GM12878 (cell line): ENCODE measurements around the gene DNAJC4. TPM values are rescaled to one million over a fixed set of nuclear protein-coding genes. Genes with fewer than 3 reads are reported as not detected.
A peak's percentile ranks its signal among the peaks of the same experiment; 100 is the strongest.

Source experiments
- ATAC-seq: fragments of 200-7000 bp; cut with Tn5 transposase; 3 replicates; pipeline ENCODE4 v1.9.1; 2020; ENCODE audit warnings: mild to moderate bottlenecking, moderate library complexity
- BruUV-seq: library from RNA; stranded (reverse); fragments of 400-500 nt; replicated peaks from 2 replicates; lab custom pipeline; 2021; lab: Mats Ljungman, UMichigan
- CTCF ChIA-PET: fragments of 300-600 bp; sonication (Branson Sonifier 250); formaldehyde crosslinking; extraction: SDS; loops from one replicate; lab custom pipeline; 2021; ENCODE audit warnings: inconsistent platforms; lab: Yijun Ruan, JAX
- POLR2A ChIA-PET: fragments of 350-600 bp; formaldehyde crosslinking; extraction: SDS; loops from one replicate; lab custom pipeline; 2021; ENCODE audit warnings: inconsistent platforms; lab: Charles Lee
- RAD21 ChIA-PET: fragments of 300-600 bp; sonication (Branson Sonifier 250); formaldehyde crosslinking; loops from one replicate; lab custom pipeline; 2023; ENCODE audit warnings: antibody characterized with exemption; ENCODE audit not compliant: unreplicated experiment; lab: Charles Lee
- SMC1A ChIA-PET: fragments of 300-600 bp; sonication (Branson Sonifier 250); formaldehyde crosslinking; loops from one replicate; lab custom pipeline; 2023; ENCODE audit not compliant: unreplicated experiment, uncharacterized antibody; lab: Charles Lee
- DNase-seq: peaks from one replicate; pipeline ENCODE4 v3.0.0-alpha.2; 2011; ENCODE audit warnings: low read depth, low spot score
- FAIRE-seq: peaks from 3 replicates; lab custom pipeline; 2011; peaks lifted over from hg19 to GRCh38; lab: Jason Lieb, UNC
- H2AFZ ChIP-seq: 2 replicates; pipeline ENCODE4 v1.6.0; 2011; ENCODE audit warnings: low read depth, low read length, control low read depth; ENCODE audit not compliant: control insufficient read depth
- H3K27ac ChIP-seq: 2 replicates; pipeline ENCODE4 v1.5.1; 2011; ENCODE audit warnings: control low read depth; ENCODE audit not compliant: control insufficient read depth, insufficient read depth
- H3K27me3 ChIP-seq, 2 experiments: replicated peaks in 1 of 2; 2 replicates each; pipeline versions ENCODE4 v1.6.0 to v1.6.1; 2011; ENCODE audit warnings: low read length in 1 of 2; ENCODE audit not compliant: control insufficient read depth in 2 of 2, insufficient read depth in 2 of 2
- H3K36me3 ChIP-seq, 2 experiments: 2 replicates each; pipeline ENCODE4 v1.5.1; 2011; ENCODE audit warnings: low read length in 1 of 2; ENCODE audit not compliant: control insufficient read depth in 2 of 2, insufficient read depth in 2 of 2
- H3K4me1 ChIP-seq: 2 replicates; pipeline ENCODE4 v1.6.1; 2011; ENCODE audit warnings: mild to moderate bottlenecking, low read length, moderate library complexity, mixed read lengths; ENCODE audit not compliant: control insufficient read depth, insufficient read depth
- H3K4me2 ChIP-seq: 2 replicates; pipeline ENCODE4 v1.6.0; 2011; ENCODE audit warnings: control low read depth; ENCODE audit not compliant: control insufficient read depth, insufficient read depth
- H3K4me3 ChIP-seq: fragments of 200-600 bp; sonication (generic); 2 replicates; pipeline ENCODE4 v1.5.1; 2016
- H3K79me2 ChIP-seq: 2 replicates; pipeline ENCODE4 v1.6.0; 2011; ENCODE audit warnings: low read length; ENCODE audit not compliant: control insufficient read depth, insufficient read depth
- H3K9ac ChIP-seq: 2 replicates; pipeline ENCODE4 v1.8.0; 2011; ENCODE audit warnings: low read length, control low read depth, mixed read lengths; ENCODE audit not compliant: control insufficient read depth, insufficient read depth
- H3K9me3 ChIP-seq: replicated peaks from 3 replicates; pipeline ENCODE4 v1.5.1; 2011; ENCODE audit warnings: mild to moderate bottlenecking, low read length; ENCODE audit not compliant: control insufficient read depth, insufficient read depth
- H4K20me1 ChIP-seq: 2 replicates; pipeline ENCODE4 v1.6.0; 2011; ENCODE audit not compliant: control insufficient read depth, insufficient read depth
- BRCA1 ChIP-seq: IDR thresholded peaks from 2 replicates; pipeline ENCODE4 v1.6.1; 2011; ENCODE audit warnings: low read depth, low read length, improper control_type of control experiment
- DPF2 ChIP-seq: fragments of 450-650 bp; IDR thresholded peaks from 2 replicates; pipeline ENCODE4 v1.6.1; 2017; ENCODE audit warnings: mild to moderate bottlenecking
- POLR2AphosphoS5 ChIP-seq: IDR thresholded peaks from 2 replicates; pipeline ENCODE4 v1.6.1; 2011; ENCODE audit warnings: mild to moderate bottlenecking, low read length, inconsistent platforms
- SMAD5 ChIP-seq: IDR thresholded peaks from 2 replicates; pipeline ENCODE4 v1.6.1; 2016; ENCODE audit warnings: antibody characterized with exemption, low read depth
- SUPT20H ChIP-seq: IDR thresholded peaks from 2 replicates; pipeline ENCODE4 v1.6.1; 2011; ENCODE audit warnings: low read depth, mild to moderate bottlenecking, low read length, moderate library complexity, borderline replicate concordance; ENCODE audit not compliant: control insufficient read depth
- WRNIP1 ChIP-seq: IDR thresholded peaks from 2 replicates; pipeline ENCODE4 v1.6.1; 2011; ENCODE audit warnings: low read depth, low read length, improper control_type of control experiment, borderline replicate concordance
- WGBS: methylation state at CpG from one replicate; pipeline ENCODE4 v1.1.6; 2016; ENCODE audit warnings: low lambda C conversion rate; ENCODE audit not compliant: insufficient replicate concordance, insufficient coverage; ENCODE audit errors: missing lambda C conversion rate; 5-methylcytosine and 5-hydroxymethylcytosine counted together
- in situ Hi-C: fragments of 300-500 bp; cut with MboI; formaldehyde crosslinking; loops from 9 replicates; pipeline ENCODE4 v1.14.3; 2018; ENCODE audit warnings: mixed read lengths
- intact Hi-C: fragments of 100-400 bp; cut with micrococcal nuclease; formaldehyde crosslinking; loops from one replicate; pipeline ENCODE4 v1.14.2; 2022; ENCODE audit not compliant: unreplicated experiment
- polyA plus RNA-seq, 11 experiments: library from polyadenylated mRNA; depleted of rRNA in 4 of 11; unstranded in 6 of 11; stranded (reverse) in 5 of 11; fragments of >200 nt; fragmentation: Nextera tagmentation in 4 of 11; fragmentation: Illumina TruSeq in 1 of 11; extraction: Ambion mirVana in 4 of 11; extraction: Trizol in 1 of 11; gene quantifications; 1 replicate in 1 of 11; 2 replicates in 10 of 11; pipeline versions ENCODE4 v1.2.1 to v1.2.3, GENCODE V29; 2011 to 2016; ENCODE audit warnings: inconsistent platforms in 2 of 11, missing spikeins in 2 of 11, low read depth in 1 of 11
- total RNA-seq, 4 experiments: library from RNA; depleted of rRNA in 3 of 4; stranded (reverse); fragments of >200 nt in 3 of 4; fragmentation: Illumina TruSeq in 1 of 4; extraction: Trizol in 1 of 4; gene quantifications; 2 replicates each; pipeline versions ENCODE4 v1.2.1 to v1.2.3, GENCODE V29; 2013 to 2021
- TF ChIP-seq, protein P1 (sequence below): fragments of 450-650 bp; IDR thresholded peaks from 2 replicates; pipeline ENCODE4 v1.6.1; 2017; ENCODE audit warnings: low read depth, mild to moderate bottlenecking, moderate library complexity
- TF ChIP-seq, protein P2 (sequence below): fragments of 450-650 bp; formaldehyde crosslinking; IDR thresholded peaks from 2 replicates; pipeline ENCODE4 v1.5.0; 2022; ENCODE audit warnings: mild to moderate bottlenecking, missing genetic modification characterization

The DNAJC4 gene
- total and polyA plus RNA-seq, 10 of the 15 experiments (the other 5 are each of a cell fraction or from before 2014, with no cell fraction given), result 3.7 to 64.9 (median 30.1) TPM

DNA sequence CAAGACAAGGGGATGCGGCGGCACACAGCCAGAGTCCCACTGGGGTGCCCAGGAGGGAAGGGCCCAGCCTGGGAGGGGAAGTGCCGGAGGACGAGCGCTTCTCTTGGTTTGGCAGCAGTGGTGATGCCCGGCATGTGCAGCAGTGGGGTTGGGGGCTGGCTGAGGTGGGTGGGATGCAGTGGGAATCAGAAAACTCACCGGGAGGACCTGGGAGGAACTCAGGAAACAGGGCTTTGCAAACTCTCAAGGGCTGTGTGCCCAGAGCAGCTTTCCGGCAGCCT lies 20.8 kb upstream of the DNAJC4 start:
- H3K4me3 ChIP-seq, result no peak overlapping the region
- peak overlapping the region; percentile 76; the same call in 1 of the 2 replicates for H3K4me2 ChIP-seq
- no peak overlapping the region for H3K9ac ChIP-seq
- DNase-seq (no peak), FAIRE-seq (no peak), ATAC-seq (no peak)
- H3K9me3 ChIP-seq, result no peaks in the 10 kb centered on the region
- no peaks in the 10 kb centered on the region for H3K27me3 ChIP-seq
- H3K79me2 ChIP-seq, result peaks cover 39% of the 10 kb centered on the region
- TF ChIP-seq, protein P1, sequence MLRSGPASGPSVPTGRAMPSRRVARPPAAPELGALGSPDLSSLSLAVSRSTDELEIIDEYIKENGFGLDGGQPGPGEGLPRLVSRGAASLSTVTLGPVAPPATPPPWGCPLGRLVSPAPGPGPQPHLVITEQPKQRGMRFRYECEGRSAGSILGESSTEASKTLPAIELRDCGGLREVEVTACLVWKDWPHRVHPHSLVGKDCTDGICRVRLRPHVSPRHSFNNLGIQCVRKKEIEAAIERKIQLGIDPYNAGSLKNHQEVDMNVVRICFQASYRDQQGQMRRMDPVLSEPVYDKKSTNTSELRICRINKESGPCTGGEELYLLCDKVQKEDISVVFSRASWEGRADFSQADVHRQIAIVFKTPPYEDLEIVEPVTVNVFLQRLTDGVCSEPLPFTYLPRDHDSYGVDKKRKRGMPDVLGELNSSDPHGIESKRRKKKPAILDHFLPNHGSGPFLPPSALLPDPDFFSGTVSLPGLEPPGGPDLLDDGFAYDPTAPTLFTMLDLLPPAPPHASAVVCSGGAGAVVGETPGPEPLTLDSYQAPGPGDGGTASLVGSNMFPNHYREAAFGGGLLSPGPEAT, result no peak
- TF ChIP-seq WRNIP1 (no peak), BRCA1 (no peak), SMAD5 (no peak), POLR2AphosphoS5 (no peak), DPF2 (no peak), SUPT20H (no peak)
- TF ChIP-seq, protein P2, sequence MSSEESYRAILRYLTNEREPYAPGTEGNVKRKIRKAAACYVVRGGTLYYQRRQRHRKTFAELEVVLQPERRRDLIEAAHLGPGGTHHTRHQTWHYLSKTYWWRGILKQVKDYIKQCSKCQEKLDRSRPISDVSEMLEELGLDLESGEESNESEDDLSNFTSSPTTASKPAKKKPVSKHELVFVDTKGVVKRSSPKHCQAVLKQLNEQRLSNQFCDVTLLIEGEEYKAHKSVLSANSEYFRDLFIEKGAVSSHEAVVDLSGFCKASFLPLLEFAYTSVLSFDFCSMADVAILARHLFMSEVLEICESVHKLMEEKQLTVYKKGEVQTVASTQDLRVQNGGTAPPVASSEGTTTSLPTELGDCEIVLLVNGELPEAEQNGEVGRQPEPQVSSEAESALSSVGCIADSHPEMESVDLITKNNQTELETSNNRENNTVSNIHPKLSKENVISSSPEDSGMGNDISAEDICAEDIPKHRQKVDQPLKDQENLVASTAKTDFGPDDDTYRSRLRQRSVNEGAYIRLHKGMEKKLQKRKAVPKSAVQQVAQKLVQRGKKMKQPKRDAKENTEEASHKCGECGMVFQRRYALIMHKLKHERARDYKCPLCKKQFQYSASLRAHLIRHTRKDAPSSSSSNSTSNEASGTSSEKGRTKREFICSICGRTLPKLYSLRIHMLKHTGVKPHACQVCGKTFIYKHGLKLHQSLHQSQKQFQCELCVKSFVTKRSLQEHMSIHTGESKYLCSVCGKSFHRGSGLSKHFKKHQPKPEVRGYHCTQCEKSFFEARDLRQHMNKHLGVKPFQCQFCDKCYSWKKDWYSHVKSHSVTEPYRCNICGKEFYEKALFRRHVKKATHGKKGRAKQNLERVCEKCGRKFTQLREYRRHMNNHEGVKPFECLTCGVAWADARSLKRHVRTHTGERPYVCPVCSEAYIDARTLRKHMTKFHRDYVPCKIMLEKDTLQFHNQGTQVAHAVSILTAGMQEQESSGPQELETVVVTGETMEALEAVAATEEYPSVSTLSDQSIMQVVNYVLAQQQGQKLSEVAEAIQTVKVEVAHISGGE, result no peak
- ChIA-PET RAD21 (interaction anchor here (6.6 kb wide), 1 partner anchor 93 kb away, joined by 125 read pairs; the partner anchor contains the start of genes CATSPERZ and ESRRA), CTCF (interaction anchor here (9.7 kb wide), 1 partner anchor 93 kb away, joined by 238 read pairs; the partner anchor contains the start of genes CATSPERZ and ESRRA), SMC1A (interaction anchor here (5.5 kb wide), 1 partner anchor 16 kb away, joined by 56 read pairs; the partner anchor contains the start of genes NUDT22 and TRPT1), POLR2A (interaction anchor here (1.1 to 1.6 kb wide), 4 partner anchors 10 to 29 kb away, joined by 3 to 5 read pairs (median 3); no protein-coding TSS in a partner anchor)
- no peak overlapping the region for H2AFZ ChIP-seq
- H3K27ac ChIP-seq, result no peak overlapping the region
- peaks cover 18 to 22% of the 10 kb centered on the region in 2 experiments; a peak in 3 of 4 replicates for H3K36me3 ChIP-seq
- intact Hi-C loops, result no loop called here
- in situ Hi-C loops, result no loop called here
- BruUV-seq, result no TSS peak
- no peaks in the 10 kb centered on the region for H4K20me1 ChIP-seq
- peaks cover 22% of the 10 kb centered on the region for H3K4me1 ChIP-seq
- WGBS, result 88% methylated on average over 7 of the region's 8 CpGs
